MCF 10A (cell line): Measurements from ENCODE around the gene SLIT3. TPM values are rescaled to one million over a fixed set of nuclear protein-coding genes. Genes with fewer than 3 reads are reported as not detected.

Source experiments
- BruUV-seq: library from RNA; stranded (reverse); fragments of 400-500 nt; replicated peaks from 2 replicates; lab custom pipeline; 2021; lab: Mats Ljungman, UMichigan
- CTCF ChIA-PET: fragments of 300-600 bp; sonication (Branson Sonifier 250); formaldehyde crosslinking; extraction: SDS; loops from one replicate; lab custom pipeline; 2021; ENCODE audit warnings: antibody characterized with exemption, inconsistent platforms; lab: Yijun Ruan, JAX
- POLR2A ChIA-PET: fragments of 300-600, 350-650 bp; sonication (Branson Sonifier 250); formaldehyde crosslinking; extraction: SDS; loops from one replicate; lab custom pipeline; 2020; ENCODE audit warnings: antibody characterized with exemption, inconsistent platforms; lab: Yijun Ruan, JAX
- DNase-seq: peaks from one replicate; pipeline ENCODE4 v3.0.0-alpha.2; 2018; ENCODE audit not compliant: unreplicated experiment
- H3K27ac Mint-ChIP-seq: one replicate; pipeline ENCODE4 v1.8.0; 2022; ENCODE audit warnings: mild to moderate bottlenecking, low read depth, mixed read lengths; ENCODE audit not compliant: unreplicated experiment
- H3K27me3 Mint-ChIP-seq: one replicate; pipeline ENCODE4 v1.8.0; 2022; ENCODE audit warnings: mixed read lengths; ENCODE audit not compliant: insufficient read depth, unreplicated experiment
- H3K36me3 Mint-ChIP-seq: one replicate; pipeline ENCODE4 v1.8.0; 2022; ENCODE audit warnings: mild to moderate bottlenecking, moderate library complexity, mixed read lengths; ENCODE audit not compliant: insufficient read depth, unreplicated experiment
- H3K4me1 Mint-ChIP-seq: one replicate; pipeline ENCODE4 v1.8.0; 2022; ENCODE audit warnings: mixed read lengths; ENCODE audit not compliant: insufficient read depth, unreplicated experiment
- H3K4me3 Mint-ChIP-seq: one replicate; pipeline ENCODE4 v1.8.0; 2022; ENCODE audit warnings: mild to moderate bottlenecking, moderate library complexity, mixed read lengths; ENCODE audit not compliant: unreplicated experiment
- H3K9me3 Mint-ChIP-seq: one replicate; pipeline ENCODE4 v1.8.0; 2022; ENCODE audit warnings: mixed read lengths; ENCODE audit not compliant: unreplicated experiment
- intact Hi-C: fragments of 100-400 bp; cut with micrococcal nuclease; formaldehyde crosslinking; loops from 2 replicates; pipeline ENCODE4 v1.14.1; 2022
- total RNA-seq: library from RNA; stranded (reverse); gene quantifications from 2 replicates; pipeline ENCODE4 v1.2.3, GENCODE V29; 2022
- TF ChIP-seq, protein P1 (sequence below): fragments of 200-600 bp; IDR thresholded peaks from one replicate; pipeline ENCODE4 v1.8.0; 2022; ENCODE audit warnings: antibody characterized with exemption, mild to moderate bottlenecking; ENCODE audit not compliant: unreplicated experiment

The SLIT3 gene
- total RNA-seq, 1 experiment from 2014 or later: 0.89 TPM

DNA sequence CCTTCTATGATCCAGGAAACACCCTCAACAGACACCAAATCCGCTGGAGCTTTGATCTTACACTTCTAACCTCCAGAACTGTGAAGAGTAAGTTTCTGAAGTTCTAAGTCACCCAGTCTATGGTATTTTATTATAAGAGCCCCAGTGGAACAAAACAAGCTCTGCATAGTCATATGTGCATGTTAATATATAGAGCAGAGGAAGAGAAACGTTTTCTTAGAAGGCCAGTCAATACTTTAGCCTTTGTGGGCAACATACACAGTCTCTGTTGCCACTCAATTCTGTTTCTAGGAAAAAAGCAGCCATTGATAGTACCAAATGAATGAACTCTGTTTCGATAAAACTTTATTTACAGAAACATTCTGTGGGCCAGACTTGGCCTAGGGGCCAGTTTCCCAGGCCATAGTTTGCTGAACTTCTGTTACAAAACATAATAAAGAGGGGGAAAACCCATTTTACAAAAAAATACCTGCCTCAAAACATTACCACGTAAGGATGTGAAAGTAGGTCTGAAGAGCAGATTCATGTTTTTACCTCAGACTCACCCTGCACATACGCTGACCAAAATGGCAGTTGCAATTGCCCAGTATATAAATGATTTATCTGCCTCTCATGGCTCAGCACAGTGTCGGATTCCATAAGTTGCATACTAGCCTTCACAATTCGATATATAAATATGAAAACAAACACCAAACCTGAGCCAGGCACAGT, 350.5 kb downstream of the SLIT3 start:
- intact Hi-C loops: no loop called here
- no TSS peak for BruUV-seq
- POLR2A ChIA-PET: interaction anchor here (0.6 kb wide), 1 partner anchor 193 kb away, joined by 3 read pairs; no protein-coding TSS in a partner anchor
- no peaks in the 10 kb centered on the region for H3K4me1 Mint-ChIP-seq
- DNase-seq: no peak
- H3K4me3 Mint-ChIP-seq: no peak overlapping the region
- no peaks in the 10 kb centered on the region for H3K9me3 Mint-ChIP-seq
- CTCF ChIA-PET: interaction anchor here (0.6 to 2.9 kb wide), 5 partner anchors 11 to 631 kb away, joined by 3 to 9 read pairs (median 5); no protein-coding TSS in a partner anchor
- TF ChIP-seq, protein P1, sequence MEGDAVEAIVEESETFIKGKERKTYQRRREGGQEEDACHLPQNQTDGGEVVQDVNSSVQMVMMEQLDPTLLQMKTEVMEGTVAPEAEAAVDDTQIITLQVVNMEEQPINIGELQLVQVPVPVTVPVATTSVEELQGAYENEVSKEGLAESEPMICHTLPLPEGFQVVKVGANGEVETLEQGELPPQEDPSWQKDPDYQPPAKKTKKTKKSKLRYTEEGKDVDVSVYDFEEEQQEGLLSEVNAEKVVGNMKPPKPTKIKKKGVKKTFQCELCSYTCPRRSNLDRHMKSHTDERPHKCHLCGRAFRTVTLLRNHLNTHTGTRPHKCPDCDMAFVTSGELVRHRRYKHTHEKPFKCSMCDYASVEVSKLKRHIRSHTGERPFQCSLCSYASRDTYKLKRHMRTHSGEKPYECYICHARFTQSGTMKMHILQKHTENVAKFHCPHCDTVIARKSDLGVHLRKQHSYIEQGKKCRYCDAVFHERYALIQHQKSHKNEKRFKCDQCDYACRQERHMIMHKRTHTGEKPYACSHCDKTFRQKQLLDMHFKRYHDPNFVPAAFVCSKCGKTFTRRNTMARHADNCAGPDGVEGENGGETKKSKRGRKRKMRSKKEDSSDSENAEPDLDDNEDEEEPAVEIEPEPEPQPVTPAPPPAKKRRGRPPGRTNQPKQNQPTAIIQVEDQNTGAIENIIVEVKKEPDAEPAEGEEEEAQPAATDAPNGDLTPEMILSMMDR: no peak
- H3K27ac Mint-ChIP-seq: no peak overlapping the region
- no peaks in the 10 kb centered on the region for H3K27me3 Mint-ChIP-seq
- no peaks in the 10 kb centered on the region for H3K36me3 Mint-ChIP-seq

DNA sequence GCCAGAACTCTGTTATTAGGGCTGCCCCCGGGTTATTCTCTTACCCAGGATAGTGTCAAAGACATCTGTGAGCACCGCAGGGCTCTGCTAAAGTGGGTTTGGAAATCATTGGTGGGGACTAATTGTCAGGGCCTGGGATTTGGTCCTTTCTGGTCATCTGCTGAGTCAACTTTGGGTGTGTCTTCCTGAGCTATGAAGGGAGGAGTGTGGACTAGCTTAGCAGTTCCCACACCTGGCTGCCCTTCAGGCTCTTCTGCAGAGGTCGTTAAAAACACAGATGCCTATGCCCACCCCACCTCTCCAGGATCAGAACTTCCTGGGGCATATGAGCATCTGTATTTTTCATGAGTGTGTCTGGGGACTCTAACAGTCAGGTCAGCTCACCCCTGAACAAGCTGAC, 352.2 kb downstream of the SLIT3 start:
- Mint-ChIP-seq H3K27ac (no peak overlapping the region), H3K27me3 (no peaks in the 10 kb centered on the region), H3K9me3 (no peaks in the 10 kb centered on the region), H3K36me3 (no peaks in the 10 kb centered on the region), H3K4me1 (no peaks in the 10 kb centered on the region), H3K4me3 (no peak overlapping the region)
- intact Hi-C loops: loop anchor here (5.0 kb wide), 1 partner anchor 476 kb away; no protein-coding TSS in a partner anchor
- ChIA-PET POLR2A (no interaction called here), CTCF (interaction anchor here (0.6 to 2.9 kb wide), 13 partner anchors 9 to 632 kb away, joined by 3 to 11 read pairs (median 3); partner anchors contain the start of gene SLIT3)
- TF ChIP-seq, protein P1: no peak
- DNase-seq: peak; percentile 26
- no TSS peak for BruUV-seq

DNA sequence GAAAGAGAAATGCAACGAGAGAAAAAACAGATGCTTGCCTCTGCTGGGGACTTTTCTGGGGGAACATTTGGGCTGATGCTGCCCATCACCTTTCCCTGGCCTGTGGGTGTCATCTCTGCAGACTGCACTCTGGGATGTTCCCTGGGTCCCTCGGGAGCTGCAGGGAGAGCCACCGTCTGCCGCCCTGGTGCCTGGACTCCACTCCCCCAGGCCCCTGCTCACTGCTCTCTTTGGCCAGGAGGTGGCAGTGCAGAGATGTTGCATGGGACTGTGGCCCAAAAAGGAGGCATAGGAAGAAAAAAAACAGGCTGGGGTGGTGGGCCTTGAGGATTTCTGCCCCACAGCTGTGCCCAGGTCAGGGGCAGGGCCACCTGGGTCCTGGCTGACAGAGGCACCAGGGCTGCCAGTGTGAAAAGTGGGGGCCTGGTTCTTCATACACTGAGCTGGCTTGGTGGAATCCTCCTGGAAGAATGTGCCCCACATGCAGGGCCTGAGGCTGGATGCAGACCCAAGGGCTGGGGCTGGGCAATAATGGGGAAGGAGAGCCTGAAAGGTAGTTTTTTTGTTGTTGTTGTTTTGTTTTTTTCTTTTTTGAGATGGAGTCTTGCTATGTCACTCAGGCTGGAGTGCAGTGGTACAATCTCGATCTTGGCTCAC, 353.6 kb downstream of the SLIT3 start:
- H3K4me1 Mint-ChIP-seq: no peaks in the 10 kb centered on the region
- POLR2A ChIA-PET: interaction anchor here (0.6 kb wide), 1 partner anchor 800 kb away, joined by 3 read pairs; no protein-coding TSS in a partner anchor
- TF ChIP-seq, protein P1: peak; percentile 83

DNA sequence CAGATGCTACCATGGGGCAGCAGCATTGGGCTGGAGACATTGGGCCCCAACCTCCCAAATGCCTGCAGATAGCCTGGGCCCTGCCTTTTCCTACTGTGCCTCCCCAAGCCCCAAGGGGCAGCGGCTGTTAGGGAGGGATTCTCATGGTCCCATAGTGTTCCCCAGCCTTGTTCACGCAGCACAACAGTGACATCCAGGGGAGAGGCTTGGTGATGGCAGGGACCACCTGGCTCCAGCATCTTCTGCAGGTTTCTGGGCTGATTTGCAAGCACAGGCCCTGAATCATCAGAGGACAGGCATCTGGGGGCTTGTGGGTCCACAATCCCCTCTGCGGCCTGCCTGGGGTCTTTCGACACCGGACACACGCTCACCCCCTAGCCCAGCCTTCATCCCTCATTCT, 354.6 kb downstream of the SLIT3 start:
- ChIA-PET POLR2A (interaction anchor here (0.6 kb wide), 1 partner anchor 888 kb away, joined by 3 read pairs; no protein-coding TSS in a partner anchor), CTCF (interaction anchor here (0.6 to 1.9 kb wide), 11 partner anchors 11 to 473 kb away, joined by 3 to 13 read pairs (median 3); no protein-coding TSS in a partner anchor)
- Mint-ChIP-seq H3K27ac (no peak overlapping the region), H3K4me1 (no peaks in the 10 kb centered on the region), H3K36me3 (no peaks in the 10 kb centered on the region), H3K4me3 (no peak overlapping the region), H3K27me3 (no peaks in the 10 kb centered on the region), H3K9me3 (no peaks in the 10 kb centered on the region)
- TF ChIP-seq, protein P1: peak; percentile 7
- intact Hi-C loops: loop anchor here (2.0 to 5.0 kb wide), 2 partner anchors 268 to 474 kb away; no protein-coding TSS in a partner anchor
- DNase-seq: peak; percentile 11
- no TSS peak for BruUV-seq

More for the DNA sequence above, 353.6 kb downstream of the SLIT3 start:
- intact Hi-C loops: loop anchor here (1.0 to 5.0 kb wide), 4 partner anchors 241 to 634 kb away; no protein-coding TSS in a partner anchor
- H3K9me3 Mint-ChIP-seq: no peaks in the 10 kb centered on the region
- no TSS peak for BruUV-seq
- DNase-seq: peak; percentile 77
- CTCF ChIA-PET: interaction anchor here (0.6 to 2.9 kb wide), 26 partner anchors 10 to 641 kb away, joined by 3 to 13 read pairs (median 4); no protein-coding TSS in a partner anchor
- no peak overlapping the region for H3K4me3 Mint-ChIP-seq
- no peaks in the 10 kb centered on the region for H3K27me3 Mint-ChIP-seq
- H3K27ac Mint-ChIP-seq: no peak overlapping the region
- no peaks in the 10 kb centered on the region for H3K36me3 Mint-ChIP-seq
